HUES48 (cell line): ENCODE results near the gene SDCBP2.

Source experiments
- H3K27ac ChIP-seq: one replicate; pipeline ENCODE4 v1.7.0; 2013; ENCODE audit warnings: low read depth, low read length, inconsistent platforms
- H3K27me3 ChIP-seq: 2 replicates; pipeline ENCODE4 v1.6.1; 2013; ENCODE audit warnings: mild to moderate bottlenecking, low read length; ENCODE audit not compliant: control insufficient read depth, insufficient read depth
- H3K36me3 ChIP-seq: 2 replicates; pipeline ENCODE4 v1.6.1; 2013; ENCODE audit warnings: low read length; ENCODE audit not compliant: control insufficient read depth, insufficient read depth
- H3K4me1 ChIP-seq: 2 replicates; pipeline ENCODE4 v1.6.1; 2013; ENCODE audit warnings: mild to moderate bottlenecking, low read length; ENCODE audit not compliant: control insufficient read depth, insufficient read depth
- H3K4me3 ChIP-seq: 2 replicates; pipeline ENCODE4 v1.5.1; 2013; ENCODE audit warnings: mild to moderate bottlenecking, low read depth, low read length
- H3K9ac ChIP-seq: 2 replicates; pipeline ENCODE4 v1.6.1; 2013; ENCODE audit warnings: mild to moderate bottlenecking, low read depth, low read length, moderate library complexity
- H3K9me3 ChIP-seq: 2 replicates; pipeline ENCODE4 v1.6.1; 2013; ENCODE audit warnings: low read length; ENCODE audit not compliant: control insufficient read depth, insufficient read depth

SDCBP2 gene

GRCh38 chr20:1327827-1328679 is 886 bp downstream of the SDCBP2 start:
- Histone ChIP-seq H3K4me1 (peaks cover 7% of the 10 kb centered on the region), H3K27ac (no peak overlapping the region), H3K4me3 (no peak overlapping the region), H3K27me3 (no peaks in the 10 kb centered on the region), H3K36me3 (0 out of 2 replicates have a peak, but pooled peaks cover 7% of the 10 kb centered on the region), H3K9me3 (no peaks in the 10 kb centered on the region), H3K9ac (no peak overlapping the region)

GRCh38 chr20:1327241-1327653 is 1.7 kb downstream of the SDCBP2 start:
- H3K4me1 ChIP-seq: peaks cover 7% of the 10 kb centered on the region
- no peak overlapping the region for H3K27ac ChIP-seq
- H3K27me3 ChIP-seq: no peaks in the 10 kb centered on the region
- H3K36me3 ChIP-seq: 0 out of 2 replicates have a peak, but pooled peaks cover under 1% of the 10 kb centered on the region
- no peaks in the 10 kb centered on the region for H3K9me3 ChIP-seq
- no peak overlapping the region for H3K4me3 ChIP-seq
- no peak overlapping the region for H3K9ac ChIP-seq

DNA sequence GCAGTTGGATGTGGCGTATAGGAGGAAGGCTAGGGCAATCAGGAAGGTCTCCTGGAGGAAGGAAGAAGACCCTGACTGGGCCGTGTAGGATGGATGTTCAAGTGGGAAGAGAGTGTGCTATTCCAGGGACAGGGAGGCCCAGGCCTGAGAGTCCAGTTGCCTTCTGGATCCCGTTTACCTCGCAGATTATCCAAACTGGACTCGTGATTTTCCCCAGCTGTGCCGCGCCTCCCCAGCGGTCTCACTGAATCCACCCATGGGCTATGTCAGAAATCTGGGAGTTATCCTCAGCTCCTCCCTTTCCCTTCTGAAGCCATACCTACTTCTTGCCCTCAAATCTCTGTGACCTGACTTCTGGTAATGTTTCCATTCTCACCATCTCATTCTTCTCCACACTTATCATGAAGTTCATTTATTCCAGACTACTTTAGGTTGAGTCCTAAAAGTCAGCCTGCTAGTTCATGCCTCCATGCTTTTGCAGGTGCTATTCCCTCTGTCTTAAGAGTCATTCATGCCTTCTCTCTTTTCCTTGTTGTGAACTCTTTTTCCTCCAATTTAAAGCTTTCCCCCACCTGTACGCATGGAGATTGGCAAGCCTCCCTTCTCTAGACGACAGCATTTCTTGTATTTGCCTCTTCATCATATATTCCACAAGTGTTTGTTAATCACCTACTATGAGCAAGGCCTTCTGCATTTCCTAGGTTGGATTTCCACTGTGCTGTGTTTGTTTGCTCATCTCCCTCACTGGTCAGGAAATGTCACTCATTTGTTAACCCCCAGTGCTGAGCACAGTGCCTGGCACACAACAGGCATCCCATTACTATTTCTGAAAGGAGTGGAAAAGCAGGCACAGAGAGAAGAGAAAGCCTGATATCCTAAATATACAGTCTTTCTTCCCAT is 2.7 kb downstream of the SDCBP2 start:
- peak overlapping the region; percentile 96 for H3K4me3 ChIP-seq
- no peaks in the 10 kb centered on the region for H3K9me3 ChIP-seq
- peak overlapping the region; percentile 98 for H3K9ac ChIP-seq
- no peaks in the 10 kb centered on the region for H3K27me3 ChIP-seq
- no peaks in the 10 kb centered on the region for H3K36me3 ChIP-seq
- H3K27ac ChIP-seq: peak overlapping the region; percentile 93
- H3K4me1 ChIP-seq: peaks cover 7% of the 10 kb centered on the region

- Histone ChIP-seq H3K4me3 (peak overlapping the region; percentile 96), H3K9ac (peak overlapping the region; percentile 98), H3K9me3 (no peaks in the 10 kb centered on the region), H3K27me3 (no peaks in the 10 kb centered on the region), H3K4me1 (peaks cover 7% of the 10 kb centered on the region), H3K36me3 (no peaks in the 10 kb centered on the region), H3K27ac (peak overlapping the region; percentile 93)
These were observed 3.5 kb downstream of the SDCBP2 start for GRCh38 chr20:1325173-1326030.

DNA sequence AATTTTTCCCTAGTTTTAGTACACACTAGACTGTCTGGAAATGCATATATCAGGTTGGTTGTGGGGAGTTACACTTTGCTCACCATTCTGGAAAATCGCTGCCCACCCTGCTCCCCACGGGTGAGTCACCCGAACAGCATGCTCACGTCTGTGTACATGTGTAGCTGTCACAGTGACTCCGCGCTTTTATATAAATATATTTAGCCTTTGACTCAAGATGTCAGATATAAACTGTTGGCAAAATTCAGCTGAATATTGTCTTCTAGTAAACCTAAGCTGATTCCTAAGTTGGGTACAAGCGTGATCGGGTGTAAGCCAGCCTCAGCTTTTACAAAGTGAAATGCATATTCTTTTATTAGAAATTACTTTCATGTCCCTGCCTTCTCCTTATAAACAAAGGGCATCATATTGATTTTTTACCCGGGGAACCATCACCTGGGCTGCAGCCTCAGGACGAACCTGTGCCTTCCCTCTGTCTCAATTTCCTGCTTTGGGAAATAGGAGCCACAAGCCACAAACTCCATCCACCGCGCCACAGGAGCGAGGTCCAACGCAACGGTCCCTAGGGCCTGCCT is 4.3 kb downstream of the SDCBP2 start:
- no peak overlapping the region; the same call in 1 of the 2 replicates for H3K9ac ChIP-seq

GRCh38 chr20:1323830-1324597 is 4.9 kb downstream of the SDCBP2 start:
- no peak overlapping the region for H3K4me3 ChIP-seq
- H3K27me3 ChIP-seq: no peaks in the 10 kb centered on the region
- H3K9ac ChIP-seq: no peak overlapping the region
- H3K36me3 ChIP-seq: no peaks in the 10 kb centered on the region
- H3K27ac ChIP-seq: no peak overlapping the region
- peaks cover 7% of the 10 kb centered on the region for H3K4me1 ChIP-seq
- no peaks in the 10 kb centered on the region for H3K9me3 ChIP-seq

More for the DNA sequence above, 4.3 kb downstream of the SDCBP2 start:
- no peaks in the 10 kb centered on the region for H3K9me3 ChIP-seq
- peak overlapping the region; percentile 96 for H3K4me3 ChIP-seq
- no peaks in the 10 kb centered on the region for H3K36me3 ChIP-seq
- H3K27ac ChIP-seq: no peak overlapping the region
- H3K4me1 ChIP-seq: peaks cover 7% of the 10 kb centered on the region
- H3K27me3 ChIP-seq: no peaks in the 10 kb centered on the region

DNA sequence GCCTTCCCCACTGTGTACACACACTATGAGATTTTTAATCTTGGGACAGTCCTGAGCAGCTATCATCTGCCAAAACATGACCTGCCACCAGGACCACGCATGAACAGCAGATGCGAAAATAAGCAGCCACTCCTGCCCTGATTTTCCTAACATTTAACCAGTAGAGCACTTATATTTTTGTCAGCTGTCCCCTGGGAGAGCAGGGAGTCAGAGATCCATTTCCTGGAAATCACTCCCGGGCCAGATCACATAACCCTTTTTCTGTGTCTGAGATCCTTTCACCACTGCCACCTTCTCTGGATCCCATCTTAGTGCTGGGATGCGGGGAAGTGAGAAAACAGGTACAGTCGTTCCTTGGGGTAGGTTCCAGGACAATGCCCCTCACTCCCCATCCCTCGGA is 5.7 kb downstream of the SDCBP2 start:
- Histone ChIP-seq H3K9ac (no peak overlapping the region), H3K27ac (no peak overlapping the region)

DNA sequence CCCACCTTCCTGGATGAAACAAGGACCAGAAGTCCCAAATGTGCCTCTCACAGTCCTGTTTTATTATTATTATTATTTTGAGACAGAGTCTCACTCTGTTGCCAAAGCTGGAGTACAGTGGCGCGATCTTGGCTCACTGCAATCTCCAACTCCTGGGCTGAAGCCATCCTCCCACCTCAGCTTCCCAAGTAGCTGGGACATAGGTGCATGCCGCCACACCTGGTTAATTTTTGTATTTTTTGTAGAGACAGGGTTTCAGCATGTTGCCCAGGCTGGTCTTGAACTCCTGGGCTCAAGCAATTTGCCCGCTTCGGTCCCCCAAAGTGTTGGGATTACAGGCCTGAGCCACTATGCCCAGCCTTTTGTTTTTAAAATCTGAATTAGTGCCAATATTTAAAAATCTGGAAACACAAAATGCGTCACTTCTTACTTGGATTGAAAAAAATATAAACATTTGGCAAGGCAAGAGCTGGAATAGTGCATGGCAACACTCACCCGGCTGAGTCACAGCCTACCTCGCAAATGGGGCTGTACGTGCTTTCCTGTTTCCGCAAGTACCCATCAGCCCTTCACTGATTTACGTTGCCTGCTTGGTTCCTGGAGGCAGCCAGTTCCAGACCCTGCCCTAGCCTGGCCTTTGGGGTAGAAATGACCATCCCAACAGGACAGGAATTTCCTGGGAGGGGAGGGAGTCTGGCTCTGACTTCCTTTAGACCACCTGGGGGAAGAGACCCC is 6.3 kb downstream of the SDCBP2 start:
- Histone ChIP-seq H3K27me3 (no peaks in the 10 kb centered on the region), H3K4me1 (peaks cover 7% of the 10 kb centered on the region), H3K36me3 (no peaks in the 10 kb centered on the region), H3K4me3 (no peak overlapping the region), H3K9me3 (no peaks in the 10 kb centered on the region), H3K27ac (no peak overlapping the region), H3K9ac (no peak overlapping the region)

More for the DNA sequence above, 5.7 kb downstream of the SDCBP2 start:
- Histone ChIP-seq H3K4me3 (no peak overlapping the region), H3K27me3 (no peaks in the 10 kb centered on the region), H3K36me3 (no peaks in the 10 kb centered on the region), H3K4me1 (peaks cover 7% of the 10 kb centered on the region), H3K9me3 (no peaks in the 10 kb centered on the region)

DNA sequence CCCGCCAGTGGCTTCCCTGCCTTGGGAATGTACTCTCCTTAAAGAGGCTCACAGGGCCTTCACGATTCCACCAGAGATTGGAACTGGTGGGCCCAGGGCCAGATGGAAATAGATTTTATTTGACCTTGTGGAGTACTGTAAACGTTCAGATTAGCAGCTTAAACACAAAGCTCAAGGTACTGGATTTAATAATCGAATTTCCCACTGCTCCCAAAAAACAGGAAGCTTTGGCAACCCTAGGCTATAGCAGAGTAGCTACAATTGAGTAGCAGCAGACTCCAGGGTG is 7.3 kb downstream of the SDCBP2 start:
- Histone ChIP-seq H3K36me3 (no peaks in the 10 kb centered on the region), H3K4me3 (no peak overlapping the region), H3K9me3 (no peaks in the 10 kb centered on the region), H3K27ac (no peak overlapping the region), H3K27me3 (no peaks in the 10 kb centered on the region; the same call in 1 of the 2 replicates), H3K9ac (no peak overlapping the region), H3K4me1 (peaks cover 7% of the 10 kb centered on the region)
